Astrocyte of the cerebellum (primary cell): ENCODE data around the gene ESR2.

Experiments used
- DNase-seq: peaks from one replicate; pipeline ENCODE4 v3.0.0-alpha.2; 2011; ENCODE audit warnings: low read depth
- H3K4me3 ChIP-seq: 2 replicates; pipeline ENCODE4 v1.5.1; 2011; ENCODE audit warnings: mild to moderate bottlenecking, low read depth, low read length, moderate library complexity
- CTCF ChIP-seq: IDR thresholded peaks from 2 replicates; pipeline ENCODE4 v1.5.1; 2012; ENCODE audit warnings: low read length, low read depth, moderate library complexity, mild to moderate bottlenecking; ENCODE audit errors: missing control alignments
- in situ Hi-C: cut with HindIII; loops from 2 replicates; pipeline ENCODE4 v1.10.0; 2017; ENCODE audit warnings: low sequenced_read_pairs

ESR2 gene

GRCh38 chr14:64061706-64062105 lies 232.5 kb downstream of the ESR2 start:
- no peak for DNase-seq
- no peak overlapping the region for H3K4me3 ChIP-seq
- in situ Hi-C loops, result no loop called here
- TF ChIP-seq CTCF, result no peak

GRCh38 chr14:64061115-64061514 lies 233.1 kb downstream of the ESR2 start:
- TF ChIP-seq CTCF, result no peak
- in situ Hi-C loops, result no loop called here
- no peak for DNase-seq
- no peak overlapping the region for H3K4me3 ChIP-seq

- DNase-seq, result no peak
- TF ChIP-seq CTCF, result peak; percentile 27
- H3K4me3 ChIP-seq, result no peak overlapping the region
- in situ Hi-C loops, result no loop called here
Measured at GRCh38 chr14:64060648-64061096, 233.5 kb downstream of the ESR2 start.

GRCh38 chr14:64060199-64060545 lies 234.0 kb downstream of the ESR2 start:
- TF ChIP-seq CTCF, result no peak
- in situ Hi-C loops, result no loop called here
- no peak overlapping the region for H3K4me3 ChIP-seq
- no peak for DNase-seq

- in situ Hi-C loops, result no loop called here
- no peak overlapping the region for H3K4me3 ChIP-seq
- DNase-seq, result no peak
- TF ChIP-seq CTCF, result no peak
Measured at GRCh38 chr14:64059454-64060198, 234.5 kb downstream of the ESR2 start.

GRCh38 chr14:64053694-64054669 lies 240.2 kb downstream of the ESR2 start:
- no peak overlapping the region for H3K4me3 ChIP-seq
- DNase-seq, result no peak
- in situ Hi-C loops, result no loop called here
- no peak for TF ChIP-seq CTCF
